ENCODE measurements around the gene ASIC4. TPM values are rescaled to one million over a fixed set of nuclear protein-coding genes. Genes with fewer than 3 reads are reported as not detected.

ASIC4 gene
- total RNA-seq, 1 donor from 2014 or later, result 0.16 TPM

DNA sequence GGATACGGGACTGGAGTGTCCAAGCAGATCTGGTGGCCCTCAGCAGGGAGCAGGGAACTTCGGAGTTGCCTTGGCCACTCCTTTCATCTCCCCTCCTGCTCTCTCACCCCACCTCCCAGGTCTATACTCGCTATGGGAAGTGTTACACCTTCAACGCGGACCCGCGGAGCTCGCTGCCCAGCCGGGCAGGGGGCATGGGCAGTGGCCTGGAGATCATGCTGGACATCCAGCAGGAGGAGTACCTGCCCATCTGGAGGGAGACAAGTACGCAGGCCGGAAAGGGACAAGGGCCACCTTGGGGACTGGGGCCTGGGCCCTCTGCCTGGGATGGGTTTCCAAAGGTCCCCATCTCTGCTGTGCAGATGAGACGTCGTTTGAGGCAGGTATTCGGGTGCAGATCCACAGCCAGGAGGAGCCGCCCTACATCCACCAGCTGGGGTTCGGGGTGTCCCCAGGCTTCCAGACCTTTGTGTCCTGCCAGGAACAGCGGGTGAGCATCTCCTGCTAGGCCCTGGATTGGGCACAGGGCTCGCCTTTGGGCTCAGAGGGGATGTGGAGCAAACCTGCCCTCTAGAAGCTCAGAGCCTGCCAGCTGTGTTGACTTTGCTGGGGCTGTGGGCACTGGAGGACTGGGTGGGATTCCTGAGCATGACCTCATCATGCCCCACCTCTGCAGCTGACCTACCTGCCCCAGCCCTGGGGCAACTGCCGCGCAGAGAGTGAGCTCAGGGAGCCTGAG is 17.5 kb downstream of the ASIC4 start:
- intact Hi-C loops (cut with micrococcal nuclease), result no loop called here

- intact Hi-C loops (cut with micrococcal nuclease), result no loop called here
Observed at GRCh38 chr2:219532378-219532649, 18.0 kb downstream of the ASIC4 start.

GRCh38 chr2:219533930-219534661 is 19.8 kb downstream of the ASIC4 start:
- intact Hi-C loops (cut with micrococcal nuclease), result no loop called here

GRCh38 chr2:219536425-219536824 is 22.1 kb downstream of the ASIC4 start:
- intact Hi-C loops (cut with micrococcal nuclease), result no loop called here

GRCh38 chr2:219536967-219537366 is 22.7 kb downstream of the ASIC4 start:
- intact Hi-C loops (cut with micrococcal nuclease), result no loop called here

DNA sequence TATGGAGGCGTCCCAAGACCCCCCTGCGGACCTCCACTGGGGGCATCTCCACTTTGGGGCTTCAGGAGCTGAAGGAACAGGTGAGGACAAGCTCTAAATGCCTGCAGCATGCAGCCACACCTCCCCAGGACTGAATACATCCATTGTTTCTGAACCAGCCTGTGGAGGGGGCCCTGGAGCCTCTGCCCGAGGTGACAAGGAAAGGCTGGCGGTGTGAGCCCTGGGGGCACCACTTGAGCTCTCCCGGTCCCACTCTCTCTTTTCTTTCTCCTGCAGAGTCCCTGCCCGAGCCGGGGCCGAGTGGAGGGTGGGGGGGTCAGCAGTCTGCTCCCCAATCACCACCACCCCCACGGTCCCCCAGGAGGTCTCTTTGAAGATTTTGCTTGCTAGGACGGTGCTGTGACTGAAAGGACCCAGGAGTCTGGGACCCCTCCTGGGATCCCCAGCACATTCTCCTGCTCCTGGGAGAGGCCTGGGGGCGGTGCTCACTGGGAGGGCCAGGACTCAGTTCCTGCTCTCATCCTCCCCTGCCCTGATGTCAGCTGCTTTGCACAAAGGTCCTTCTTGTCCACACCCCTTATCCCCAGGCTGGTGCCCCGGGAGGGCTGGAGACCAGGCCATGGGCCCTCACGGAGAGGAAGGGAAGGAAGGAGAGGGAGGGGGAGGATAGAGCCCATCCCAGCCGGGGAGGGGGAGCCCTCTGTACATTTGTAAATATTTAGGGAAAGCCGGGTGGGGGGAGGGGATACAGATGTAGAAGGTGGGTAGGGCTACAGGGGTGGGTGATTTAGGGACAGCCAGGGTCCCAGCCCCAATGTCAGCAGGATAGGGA is 23.6 kb downstream of the ASIC4 start:
- intact Hi-C loops (cut with micrococcal nuclease), result no loop called here

DNA sequence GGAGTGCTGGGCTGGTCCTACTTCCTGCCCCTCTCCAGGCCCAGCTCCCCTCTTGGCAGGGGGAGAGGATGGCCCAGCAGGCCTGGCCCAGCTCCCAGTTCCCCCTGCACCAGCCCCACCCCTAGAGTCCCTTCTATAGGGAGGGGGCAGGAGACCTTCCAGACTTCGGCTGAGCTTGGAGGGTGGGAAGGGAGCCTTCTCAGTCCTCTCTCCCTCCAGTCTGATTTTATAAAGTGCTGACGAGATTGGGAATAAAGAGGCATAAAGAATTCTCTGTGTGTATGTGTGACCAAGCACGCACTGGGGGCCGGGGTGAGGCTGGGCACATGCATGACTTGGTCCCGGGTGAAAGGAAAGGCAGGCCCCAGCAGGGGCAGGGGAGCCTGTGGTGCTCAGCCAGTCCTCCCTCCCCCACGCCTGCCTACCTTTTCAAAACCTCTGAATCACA is 24.2 kb downstream of the ASIC4 start:
- intact Hi-C loops (cut with micrococcal nuclease), result no loop called here

DNA sequence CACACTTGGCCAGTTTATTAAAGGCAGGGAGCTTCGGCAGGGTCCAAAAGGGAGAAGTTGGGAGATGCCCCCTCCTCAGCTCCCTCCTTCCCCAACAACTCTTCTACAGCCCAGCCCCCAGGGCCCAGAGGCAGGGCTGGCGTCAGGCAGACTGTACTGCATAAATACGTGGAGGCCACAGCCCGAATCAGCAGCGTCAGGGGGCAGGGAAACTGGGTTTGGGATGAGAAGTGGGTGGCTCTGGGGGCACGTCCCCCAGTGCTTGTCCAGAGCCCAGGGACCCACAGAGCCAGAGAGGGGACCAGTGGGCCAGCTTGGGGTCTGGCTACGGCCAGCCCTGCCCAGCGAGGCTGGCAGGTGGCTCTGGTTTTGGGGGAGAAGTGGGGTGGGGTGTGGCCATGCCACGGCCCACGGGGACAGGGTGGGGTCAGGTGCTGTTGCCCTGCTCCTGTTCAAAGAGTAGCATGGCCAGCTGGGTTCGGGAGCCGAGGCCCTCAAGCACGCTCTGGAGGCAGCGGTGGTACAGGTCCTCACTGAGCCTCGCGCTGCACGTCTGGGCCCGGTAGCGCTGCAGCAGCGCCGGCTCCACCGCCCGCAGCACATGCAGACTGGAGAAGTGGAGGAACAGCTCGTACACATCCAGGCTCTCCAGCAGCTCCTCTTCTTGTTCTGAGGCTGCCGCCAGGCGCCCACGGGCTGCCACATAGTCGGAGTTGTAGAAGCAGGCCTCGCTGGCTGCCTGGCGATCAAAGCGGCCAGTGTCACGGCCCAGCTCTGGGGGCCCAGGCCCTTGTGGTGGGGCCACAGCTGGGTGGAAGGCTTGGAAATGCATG is 24.9 kb downstream of the ASIC4 start:
- intact Hi-C loops (cut with micrococcal nuclease), result no loop called here

- intact Hi-C loops (cut with micrococcal nuclease), result loop anchor here (5.0 kb wide), 2 partner anchors 363 to 1268 kb away; partner anchors contain the start of genes AAMP, CNPPD1, PNKD and RETREG2
Observed at GRCh38 chr2:219539926-219540678, 25.8 kb downstream of the ASIC4 start.

DNA sequence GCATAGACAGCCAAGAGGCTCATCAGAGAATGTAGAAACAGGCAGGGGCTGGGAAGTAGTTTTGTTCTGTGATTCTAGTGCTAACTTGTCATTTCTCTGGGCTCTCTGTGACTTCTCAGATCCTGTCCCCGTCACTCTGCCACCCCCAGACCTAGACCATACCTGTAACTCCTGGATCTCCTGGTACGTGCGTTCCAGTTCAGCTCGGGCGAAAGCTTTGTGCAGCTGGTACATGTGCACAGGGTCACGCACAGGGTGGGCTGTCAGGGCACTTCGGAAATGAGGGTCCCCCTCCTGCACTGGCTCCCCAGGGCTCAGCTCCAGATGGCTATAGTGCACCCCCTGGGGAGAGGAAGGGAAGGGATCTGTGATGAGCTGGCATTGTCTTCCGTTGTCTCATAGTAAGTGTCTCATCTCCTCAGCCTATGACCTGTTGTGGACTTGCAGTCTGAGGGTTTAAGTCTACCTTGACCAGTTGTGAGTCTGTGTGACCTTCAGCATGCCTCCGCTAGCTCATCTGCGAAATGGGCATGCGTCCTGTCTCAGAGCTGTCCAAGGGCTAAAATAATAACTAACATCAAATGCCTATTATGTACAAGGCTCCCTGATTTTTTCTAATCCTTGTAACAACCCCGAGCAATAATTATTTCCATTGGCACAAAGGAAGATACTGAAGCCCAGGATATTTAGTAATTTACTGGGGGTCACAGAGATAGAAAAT is 26.7 kb downstream of the ASIC4 start:
- intact Hi-C loops (cut with micrococcal nuclease), result loop anchor here (1.0 to 5.0 kb wide), 4 partner anchors 101 to 1269 kb away; partner anchors contain the start of genes AAMP, CNPPD1, PNKD and RETREG2

- intact Hi-C loops (cut with micrococcal nuclease), result loop anchor here (1.0 to 5.0 kb wide), 5 partner anchors 101 to 1269 kb away; partner anchors contain the start of genes AAMP, CNPPD1, NHEJ1 and PNKD
Observed at GRCh38 chr2:219541611-219542180, 27.4 kb downstream of the ASIC4 start.

- intact Hi-C loops (cut with micrococcal nuclease), result loop anchor here (1.0 to 5.0 kb wide), 8 partner anchors 9 to 1271 kb away; partner anchors contain the start of genes AAMP, CNPPD1, GMPPA and NHEJ1
Observed at GRCh38 chr2:219542931-219543595, 28.8 kb downstream of the ASIC4 start.

GRCh38 chr2:219543596-219544358 is 29.5 kb downstream of the ASIC4 start, which contains the start of the genes CHPF and TMEM198:
Gene CHPF, minus strand, starts transcription at chr2:219543809. Its CDS starts 271 bp downstream, at chr2:219543538.
Gene TMEM198, plus strand, starts transcription at chr2:219544028. Its CDS starts 700 bp downstream, at chr2:219544728.
- intact Hi-C loops (cut with micrococcal nuclease), result loop anchor here (1.0 to 5.0 kb wide), 8 partner anchors 9 to 1271 kb away; partner anchors contain the start of genes AAMP, CNPPD1, GMPPA and NHEJ1

GRCh38 chr2:219544567-219544966 is 30.3 kb downstream of the ASIC4 start:
- intact Hi-C loops (cut with micrococcal nuclease), result loop anchor here (5.0 kb wide), 2 partner anchors 367 to 1272 kb away; partner anchors contain the start of genes AAMP, CNPPD1, PNKD and RETREG2

DNA sequence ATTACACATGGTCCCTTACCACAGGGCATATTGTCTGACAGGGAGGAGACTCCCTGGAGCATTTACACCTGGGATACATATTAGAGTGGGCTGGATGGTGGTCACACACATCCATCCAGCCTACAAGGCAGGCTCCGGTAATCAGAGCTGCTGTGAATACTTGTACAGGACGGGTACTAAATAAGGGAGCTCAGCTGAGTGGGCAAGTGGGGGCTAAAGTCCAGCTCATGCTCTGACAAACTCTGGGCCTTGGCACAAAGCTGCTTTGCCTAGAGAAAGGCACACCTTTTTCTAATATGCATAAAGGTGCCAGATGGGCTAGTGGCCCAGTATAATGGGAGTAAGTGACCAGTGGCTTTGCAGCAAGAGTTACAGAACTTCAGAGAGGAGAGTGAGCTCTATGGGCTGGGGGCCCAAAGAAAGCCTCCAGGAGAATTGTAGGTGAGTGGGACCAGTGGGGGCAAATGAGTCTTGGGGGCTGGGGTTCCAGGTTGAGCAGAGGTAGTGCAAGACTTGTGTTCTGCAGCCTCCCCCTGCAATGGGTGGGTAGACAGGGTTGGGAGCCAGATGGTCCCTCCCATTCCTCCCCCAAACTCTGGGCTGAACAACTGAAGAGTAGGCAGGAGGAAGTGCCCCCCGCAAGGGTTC is 31.1 kb downstream of the ASIC4 start:
- intact Hi-C loops (cut with micrococcal nuclease), result no loop called here

GRCh38 chr2:219545943-219546352 is 31.7 kb downstream of the ASIC4 start:
- intact Hi-C loops (cut with micrococcal nuclease), result no loop called here

GRCh38 chr2:219547621-219548020 is 33.3 kb downstream of the ASIC4 start:
- intact Hi-C loops (cut with micrococcal nuclease), result no loop called here

Measured in T-helper 2 cell treated with Interferon-gamma antibody and Interleukin-4, amounts not matched to agents 100 ng/mL and 5 ng/mL, for 36 hours (primary cell).